ENCODE data around the gene LTC4S.
"Not testable (repeated sequence)": the region's sequence is repeated elsewhere in the genome, so short reads cannot be mapped to it uniquely, and the experiment has no call there.

Gene LTC4S

GRCh38 chr5:179788193-179788854 lies 5.5 kb upstream of the LTC4S start:
- no peak for DNase-seq
- H3K4me3 ChIP-seq (ENCODE audit: low read depth, low read length) = no peak overlapping the region
- H3K27me3 ChIP-seq (replicated peaks) = no peaks in the 10 kb centered on the region
- H3K27ac ChIP-seq = no peak overlapping the region
- H3K36me3 ChIP-seq (replicated peaks) = no peaks in the 10 kb centered on the region
- no peak for TF ChIP-seq CTCF (IDR thresholded peaks at IDR 0.05; ENCODE audit: low read depth, low read length, missing control alignments)
- in situ Hi-C loops (cut with HindIII; ENCODE audit: low pct_ligation_motif_present, low sequenced_read_pairs) = no loop called here

GRCh38 chr5:179789278-179789677 lies 4.5 kb upstream of the LTC4S start:
- H3K27ac ChIP-seq; H3K36me3 ChIP-seq (replicated peaks); DNase-seq; H3K4me3 ChIP-seq (ENCODE audit: low read depth, low read length); H3K27me3 ChIP-seq (replicated peaks); in situ Hi-C loops (cut with HindIII; ENCODE audit: low pct_ligation_motif_present, low sequenced_read_pairs): not testable (repeated sequence)

- Histone ChIP-seq H3K4me3 (ENCODE audit: low read depth, low read length) (no peak overlapping the region), H3K27ac (no peak overlapping the region), H3K27me3 (replicated peaks) (no peaks in the 10 kb centered on the region), H3K36me3 (replicated peaks) (peaks cover 3% of the 10 kb centered on the region)
- in situ Hi-C loops (cut with HindIII; ENCODE audit: low pct_ligation_motif_present, low sequenced_read_pairs) = no loop called here
- DNase-seq = no peak
- no peak for TF ChIP-seq CTCF (IDR thresholded peaks at IDR 0.05; ENCODE audit: low read depth, low read length, missing control alignments)
Observed at GRCh38 chr5:179791881-179792611, 1.7 kb upstream of the LTC4S start.

GRCh38 chr5:179792612-179793467 lies 946 bp upstream of the LTC4S start:
- no peaks in the 10 kb centered on the region for H3K27me3 ChIP-seq (replicated peaks)
- no peak for TF ChIP-seq CTCF (IDR thresholded peaks at IDR 0.05; ENCODE audit: low read depth, low read length, missing control alignments)
- no peak overlapping the region for H3K4me3 ChIP-seq (ENCODE audit: low read depth, low read length)
- no peak overlapping the region for H3K27ac ChIP-seq
- DNase-seq = no peak
- peaks cover 11% of the 10 kb centered on the region for H3K36me3 ChIP-seq (replicated peaks)
- in situ Hi-C loops (cut with HindIII; ENCODE audit: low pct_ligation_motif_present, low sequenced_read_pairs) = no loop called here

GRCh38 chr5:179794171-179794570 lies 385 bp downstream of the LTC4S start:
- no peak for TF ChIP-seq CTCF (IDR thresholded peaks at IDR 0.05; ENCODE audit: low read depth, low read length, missing control alignments)
- Histone ChIP-seq H3K4me3 (ENCODE audit: low read depth, low read length) (no peak overlapping the region), H3K27ac (no peak overlapping the region), H3K27me3 (replicated peaks) (no peaks in the 10 kb centered on the region), H3K36me3 (replicated peaks) (peaks cover 24% of the 10 kb centered on the region)
- DNase-seq = no peak
- in situ Hi-C loops (cut with HindIII; ENCODE audit: low pct_ligation_motif_present, low sequenced_read_pairs) = no loop called here

- DNase-seq = no peak
- Histone ChIP-seq H3K36me3 (replicated peaks) (peaks cover 29% of the 10 kb centered on the region), H3K27me3 (replicated peaks) (no peaks in the 10 kb centered on the region), H3K4me3 (ENCODE audit: low read depth, low read length) (no peak overlapping the region), H3K27ac (no peak overlapping the region)
- in situ Hi-C loops (cut with HindIII; ENCODE audit: low pct_ligation_motif_present, low sequenced_read_pairs) = no loop called here
- TF ChIP-seq CTCF (IDR thresholded peaks at IDR 0.05; ENCODE audit: low read depth, low read length, missing control alignments) = no peak
Observed at GRCh38 chr5:179794575-179794974, 789 bp downstream of the LTC4S start.
